Measurements from ENCODE around the gene STX4.
"Not testable (repeated sequence)": the region's sequence is repeated elsewhere in the genome, so short reads cannot be mapped to it uniquely, and the experiment has no call there.

STX4 gene

DNA sequence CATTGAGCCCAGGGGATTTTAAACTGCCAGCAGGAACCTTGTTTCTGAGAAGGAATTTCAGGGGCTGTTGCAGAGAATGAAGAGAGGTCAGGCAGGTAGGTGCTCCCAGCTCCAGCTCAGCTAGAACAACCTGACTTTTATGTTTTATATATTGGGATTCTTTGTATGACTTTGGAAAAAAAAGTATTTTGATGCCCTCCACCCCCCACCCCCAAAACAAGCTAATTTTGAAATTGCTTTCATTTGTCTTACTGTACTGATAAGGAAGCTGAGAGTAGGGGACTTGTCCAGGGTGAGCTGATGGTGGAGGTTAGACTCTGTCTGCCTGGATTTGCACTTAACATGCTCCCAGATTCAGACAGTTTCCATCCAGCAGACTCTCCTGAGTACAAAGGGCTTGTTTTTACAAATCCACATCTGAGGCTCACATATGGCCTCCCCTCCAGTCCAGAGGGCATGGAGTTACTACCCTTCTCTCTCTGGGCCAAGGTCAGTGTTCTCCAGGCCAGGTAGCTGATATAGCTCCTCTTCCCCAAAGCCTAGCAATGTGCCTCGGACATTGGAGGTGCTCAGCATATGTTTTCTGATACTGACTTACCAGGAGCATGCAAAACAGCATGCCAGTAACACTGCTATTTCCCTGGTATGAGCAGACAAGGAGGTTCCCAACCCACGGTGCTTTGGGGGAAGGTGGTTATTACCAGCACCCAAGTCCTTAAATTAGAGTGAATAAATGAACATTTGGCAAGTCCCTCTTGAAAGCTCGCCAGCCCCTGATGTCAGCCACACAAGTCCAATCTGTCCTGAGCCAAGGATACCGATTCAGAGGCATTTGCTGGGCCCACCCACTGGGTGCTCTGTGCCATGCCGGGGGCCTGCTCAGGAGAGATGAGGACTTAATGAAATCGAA is 34.3 kb upstream of the STX4 start:
- no peak for DNase-seq

DNA sequence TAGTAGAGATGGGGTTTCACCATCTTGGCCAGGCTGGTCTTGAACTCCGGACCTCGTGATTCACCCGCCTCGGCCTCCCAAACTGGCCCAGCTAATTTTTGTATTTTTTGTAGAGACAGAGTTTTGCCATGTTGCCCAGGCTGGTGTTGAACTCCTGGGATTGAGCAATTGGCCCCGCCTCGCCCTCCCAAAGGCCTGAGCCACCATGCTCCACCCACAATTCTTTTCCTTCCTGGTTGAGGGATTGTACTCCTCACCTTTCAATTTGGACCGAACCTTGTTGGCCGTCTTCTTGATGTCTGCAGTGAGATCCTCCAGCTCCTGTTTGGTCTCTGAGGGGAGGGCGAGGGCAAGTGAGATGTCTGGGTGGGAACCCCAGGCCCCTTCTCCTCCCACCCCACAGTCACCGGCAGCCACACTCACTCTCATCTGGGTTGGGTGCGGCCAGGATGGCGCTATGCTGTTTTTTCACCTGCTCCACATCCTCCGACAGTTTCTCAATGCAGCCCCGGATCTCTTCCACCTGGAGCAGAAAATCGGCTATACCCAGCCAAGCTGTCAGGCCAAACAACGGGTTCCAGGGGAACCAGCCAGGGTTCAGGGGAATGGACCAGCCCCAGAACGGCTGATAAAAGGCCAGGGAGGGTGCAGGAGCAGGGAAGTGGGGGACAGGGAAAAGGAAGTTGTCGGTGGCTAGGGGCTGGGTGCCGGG is 32.5 kb upstream of the STX4 start:
- no peak for DNase-seq

DNA sequence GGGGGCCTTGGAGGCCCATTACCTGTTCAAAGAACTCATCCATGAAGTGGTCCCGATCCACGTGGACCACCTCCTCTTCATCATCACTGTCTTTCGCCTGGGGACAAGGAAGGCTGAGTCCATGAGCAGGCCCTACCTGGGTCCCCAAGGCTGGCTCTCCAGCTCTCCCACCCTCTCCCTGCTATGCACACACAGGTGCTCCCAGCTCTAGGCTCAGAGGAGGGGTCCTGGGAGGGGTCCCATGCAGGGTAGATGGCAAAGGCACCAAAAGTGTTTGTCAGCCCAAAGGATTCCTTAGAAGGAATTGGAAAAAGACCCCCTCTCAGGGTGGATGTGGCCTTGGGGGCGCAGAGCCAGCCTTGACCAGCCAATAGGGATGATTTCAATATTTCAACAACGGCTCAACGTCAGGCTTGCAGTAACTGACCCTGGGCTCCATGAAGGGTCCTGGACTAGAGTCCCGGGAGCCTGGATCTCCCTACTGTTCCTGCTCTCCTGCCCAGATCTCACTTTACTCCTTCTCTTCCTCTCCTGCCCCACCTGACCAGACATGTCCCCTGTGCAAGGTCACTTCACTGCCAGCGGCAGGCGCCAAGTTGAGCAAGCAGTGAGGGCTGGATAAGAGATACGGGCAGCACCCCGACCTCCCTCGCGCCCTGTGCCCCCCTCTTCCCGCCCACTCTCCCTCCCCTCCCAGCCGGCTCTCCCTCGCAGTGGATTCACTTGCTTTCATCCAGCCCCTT is 31.7 kb upstream of the STX4 start:
- DNase-seq: no peak

DNA sequence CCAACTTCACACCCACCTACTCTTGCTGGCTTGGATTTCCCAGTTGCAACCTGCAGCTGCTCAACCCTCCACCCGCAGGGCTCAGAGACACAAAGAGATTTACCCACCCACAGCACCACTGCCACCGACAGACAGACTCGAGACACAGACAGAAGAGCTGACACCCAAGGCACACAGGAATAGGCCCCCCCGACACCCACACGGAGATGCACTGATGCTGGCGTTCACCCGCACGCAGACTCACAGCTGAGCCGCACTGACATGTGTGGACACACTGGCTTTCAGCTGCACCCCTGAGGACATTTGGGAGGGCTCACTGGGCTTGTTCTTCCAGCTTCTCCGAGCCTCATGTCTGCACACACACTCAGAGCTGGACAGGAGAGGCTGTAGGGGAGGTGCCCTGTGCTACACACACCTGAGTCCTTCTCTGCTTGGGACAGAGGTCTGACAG is 31.1 kb upstream of the STX4 start:
- DNase-seq: no peak

DNA sequence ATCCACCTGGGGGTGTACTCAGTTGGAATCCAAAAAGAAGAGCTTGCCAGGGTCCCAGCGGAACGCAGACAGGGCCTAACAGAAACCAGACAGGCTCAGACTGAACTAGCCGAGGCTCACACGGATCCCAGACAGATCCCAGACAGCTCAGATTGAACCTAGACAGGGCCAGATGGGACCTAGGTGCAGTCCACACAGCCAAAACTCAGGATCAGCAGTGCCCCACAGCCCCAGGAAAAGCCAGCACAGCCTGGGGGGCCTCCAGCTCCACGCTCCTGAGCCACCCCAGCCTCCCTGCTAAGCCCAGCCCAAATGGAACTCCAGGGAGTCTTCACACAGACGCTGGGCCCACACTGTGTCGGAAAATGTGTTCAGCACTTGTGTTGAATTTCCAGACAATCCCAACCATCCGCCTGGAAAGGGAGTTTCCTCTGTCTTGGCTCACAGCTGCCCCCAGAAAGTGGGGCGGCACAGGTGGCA is 30.5 kb upstream of the STX4 start:
- no peak for DNase-seq

DNA sequence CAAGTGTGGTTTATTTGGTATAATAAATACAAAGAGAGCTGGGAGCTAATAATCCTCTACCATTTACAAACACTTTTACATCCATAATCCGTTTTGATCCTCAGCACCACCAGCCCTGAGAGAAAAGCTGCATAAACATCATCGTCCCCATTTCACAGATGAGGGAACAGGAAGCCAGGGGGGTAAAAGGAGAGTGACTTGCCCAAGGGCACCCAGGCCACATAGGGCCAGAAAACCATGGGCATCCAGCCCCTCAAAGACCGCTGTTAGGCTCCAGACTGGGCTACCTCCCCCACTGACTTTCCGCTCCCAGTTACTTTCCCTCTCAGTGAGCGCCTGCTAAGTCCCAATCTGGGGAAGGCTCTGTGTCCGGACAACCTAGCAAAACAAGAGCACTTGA is 29.6 kb upstream of the STX4 start:
- DNase-seq: no peak

DNA sequence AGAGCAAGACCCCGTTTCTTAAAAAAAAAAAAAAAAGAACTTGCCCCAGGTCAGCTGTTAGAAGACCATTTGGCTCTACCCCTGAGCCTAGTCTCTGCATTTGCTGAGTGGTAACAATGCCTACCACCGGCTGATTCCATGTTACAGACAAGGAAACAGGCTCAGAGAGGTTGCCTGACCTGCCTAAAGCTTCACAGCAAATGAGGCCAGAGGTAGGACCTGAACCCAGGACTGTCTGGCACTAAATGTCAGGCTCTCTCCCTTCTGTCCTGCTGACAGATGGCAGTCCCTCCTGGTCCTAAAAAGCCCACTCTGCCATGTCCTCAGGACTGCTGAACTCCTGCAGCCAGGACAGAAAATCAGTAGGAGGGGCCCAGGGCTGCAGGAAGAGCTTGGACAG is 28.7 kb upstream of the STX4 start:
- no peak for DNase-seq

DNA sequence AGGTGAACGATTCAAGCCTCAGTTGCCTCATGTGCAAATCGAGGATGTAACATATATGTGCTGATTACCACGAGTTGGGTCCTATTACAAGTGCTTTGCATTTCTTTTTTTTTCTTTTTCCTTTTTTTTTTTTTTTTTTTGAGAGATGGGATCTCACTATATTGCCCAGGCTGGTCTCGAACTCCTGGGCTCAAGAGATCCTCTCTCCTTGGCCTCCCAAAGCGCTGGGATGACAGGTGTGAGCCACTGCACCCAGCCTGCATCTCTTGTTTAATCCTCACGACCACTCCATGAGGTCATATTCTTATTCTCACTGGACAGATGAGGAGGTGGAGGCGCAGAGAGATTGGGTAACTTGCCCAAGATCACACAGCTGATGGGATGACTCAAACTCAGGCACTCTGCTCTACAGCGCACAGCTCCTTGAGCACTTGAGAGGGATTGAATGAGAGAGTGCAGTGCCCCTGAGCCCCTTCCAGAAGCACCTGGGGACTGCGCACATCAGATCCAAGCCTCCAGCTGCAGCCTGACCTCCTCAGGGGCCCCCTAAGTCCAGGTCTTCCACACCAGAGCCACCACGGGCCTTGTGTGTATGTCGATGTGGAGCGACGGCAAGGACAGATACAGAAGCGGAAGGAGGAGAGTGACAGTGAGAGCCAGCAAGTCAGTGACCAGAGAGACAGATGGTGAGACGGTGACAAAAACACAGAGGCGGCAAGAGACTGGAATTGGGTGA is 27.8 kb upstream of the STX4 start:
- no peak for DNase-seq

DNA sequence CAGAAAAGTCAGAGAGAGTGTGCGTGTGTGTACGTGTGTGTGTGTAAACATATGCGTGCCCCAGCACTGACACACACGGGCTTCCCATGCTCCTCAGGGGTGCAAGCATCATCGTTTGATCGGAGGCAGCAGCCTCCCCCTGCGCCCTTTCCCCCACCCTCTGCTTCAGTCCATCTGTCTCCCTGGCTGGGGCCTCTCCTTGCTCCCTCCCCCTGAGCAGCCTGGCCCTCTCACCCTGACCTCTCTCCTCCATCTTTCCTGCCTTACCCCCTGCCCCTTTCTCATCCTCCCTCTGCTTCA is 27.3 kb upstream of the STX4 start:
- no peak for DNase-seq

DNA sequence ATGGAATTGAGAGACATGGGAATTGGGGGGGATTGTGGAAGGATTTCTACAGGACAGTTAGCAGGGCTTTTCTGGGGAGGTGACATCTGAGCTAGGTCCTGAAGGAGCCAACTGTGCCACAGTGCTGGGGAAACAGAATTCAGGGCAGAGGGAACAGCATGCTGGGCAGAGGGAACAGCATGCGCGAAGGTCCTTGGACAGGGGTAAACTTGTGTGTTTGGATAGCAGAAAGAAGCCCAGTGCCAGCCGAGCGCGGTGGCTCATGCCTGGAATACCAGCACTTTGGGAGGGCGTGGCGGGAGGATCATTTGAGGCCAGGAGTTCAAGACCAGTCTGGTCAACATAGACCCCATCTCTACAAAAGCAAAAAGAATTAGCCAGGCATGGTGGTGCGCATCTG is 26.8 kb upstream of the STX4 start:
- no peak for DNase-seq

DNA sequence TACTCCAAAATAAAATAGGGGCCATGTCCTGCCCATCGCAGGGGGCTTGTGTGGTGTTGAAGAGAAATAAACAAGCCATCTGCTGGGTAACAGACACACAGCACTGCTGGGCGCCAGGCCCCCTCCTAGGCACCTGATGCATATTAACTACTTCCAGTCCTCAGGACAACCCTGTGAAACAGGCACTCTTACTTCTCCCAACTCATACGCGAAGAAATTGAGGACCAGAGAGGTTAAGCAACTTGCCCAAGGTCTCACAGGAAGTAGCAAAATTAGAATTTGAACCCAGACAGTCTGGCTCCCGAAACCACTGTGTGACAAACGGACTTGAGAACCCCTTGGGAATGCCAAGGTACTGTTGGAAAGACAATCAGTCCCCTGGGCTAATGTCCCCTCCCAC is 25.7 kb upstream of the STX4 start:
- DNase-seq: no peak

DNA sequence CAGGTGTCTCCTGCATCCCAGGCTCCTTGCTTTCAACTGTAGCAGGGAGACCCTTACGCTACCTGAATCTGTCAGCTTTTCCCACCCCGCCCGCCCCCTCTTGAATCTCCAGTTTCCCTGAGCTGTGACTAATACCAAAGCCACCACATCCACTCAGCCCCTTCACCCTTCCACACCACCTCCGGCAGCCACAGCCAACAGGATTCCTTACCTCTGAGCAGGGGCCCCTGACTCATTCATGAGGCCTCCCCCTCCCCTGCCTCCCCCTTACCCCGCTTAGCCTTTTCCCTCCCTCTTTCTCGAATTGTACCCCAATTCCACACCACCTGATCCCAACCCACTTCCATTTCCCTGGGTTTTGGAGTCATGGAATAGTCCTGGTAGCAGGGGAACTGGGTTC is 25.2 kb upstream of the STX4 start:
- DNase-seq: peak; percentile 53

DNA sequence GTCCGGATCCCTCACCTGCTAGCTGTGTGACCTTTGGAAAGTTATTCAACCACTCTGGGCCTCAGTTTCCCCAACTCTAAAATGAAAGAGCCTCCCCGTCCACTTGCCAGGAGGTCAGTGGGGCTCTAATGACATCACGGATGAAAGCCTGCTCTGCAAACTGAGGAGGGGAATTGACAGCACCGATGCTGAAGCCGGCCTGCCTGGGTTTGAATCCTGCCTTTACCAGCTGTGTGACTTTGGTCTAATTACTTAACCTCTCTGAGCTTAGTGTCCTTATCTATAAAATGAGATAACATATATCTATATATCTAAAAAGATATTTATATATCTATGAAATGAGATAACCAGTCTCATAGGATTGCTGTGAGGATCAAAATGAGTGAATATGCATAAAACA is 24.8 kb upstream of the STX4 start:
- no peak for DNase-seq

DNA sequence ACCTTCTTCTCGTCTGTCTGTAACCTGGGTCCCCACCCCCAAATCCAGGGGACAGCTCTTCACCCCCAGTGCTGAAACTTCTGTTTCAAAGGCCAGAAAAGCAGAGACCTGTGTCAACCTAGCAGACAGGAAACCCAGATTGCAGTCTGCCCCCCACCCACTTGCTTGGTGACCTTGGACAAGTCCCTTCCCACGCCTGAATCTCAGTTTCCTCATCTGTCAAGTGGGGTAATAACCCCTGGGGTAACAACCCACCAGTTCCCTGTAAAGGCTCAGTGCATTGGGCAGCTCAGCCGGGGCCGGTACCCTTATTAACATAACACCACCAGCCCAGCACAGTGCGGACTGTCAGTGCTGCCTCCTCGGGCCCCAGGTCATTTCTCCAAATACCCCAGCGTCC is 24.2 kb upstream of the STX4 start:
- DNase-seq: no peak

DNA sequence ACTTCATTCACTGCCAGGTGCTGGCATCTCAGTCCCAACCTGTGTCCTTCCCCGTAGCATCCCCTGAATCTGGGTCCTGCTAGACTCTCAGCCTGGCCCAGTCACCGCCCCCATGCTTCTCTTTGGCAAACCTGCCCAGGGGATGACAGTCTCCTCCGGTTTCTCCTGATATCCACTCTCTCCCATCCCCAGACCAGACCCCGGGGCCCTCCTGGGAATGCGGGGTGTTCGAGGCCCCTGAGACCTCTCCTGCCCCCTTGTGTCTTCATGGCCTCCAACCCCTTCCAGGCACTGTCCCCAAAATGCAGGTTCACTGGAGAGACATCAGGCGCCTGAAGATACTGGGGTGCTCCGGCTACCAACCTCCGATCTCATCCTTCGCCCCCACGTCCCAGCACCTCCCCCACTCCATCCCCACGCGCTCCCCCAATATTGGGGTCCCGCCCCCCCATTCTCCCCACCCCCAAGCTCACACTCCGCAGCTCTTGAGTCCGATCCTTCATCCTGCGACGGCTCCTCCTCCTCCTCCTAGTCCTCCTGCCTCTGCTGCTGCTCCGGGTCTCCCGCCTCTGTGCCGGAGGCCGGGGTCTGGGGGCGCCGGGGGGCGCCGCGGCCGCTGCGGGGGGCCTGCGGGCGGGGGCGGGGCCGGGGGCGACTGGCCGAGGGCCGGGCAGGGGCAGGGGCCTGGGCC is 23.3 kb upstream of the STX4 start:
- DNase-seq: no peak

DNA sequence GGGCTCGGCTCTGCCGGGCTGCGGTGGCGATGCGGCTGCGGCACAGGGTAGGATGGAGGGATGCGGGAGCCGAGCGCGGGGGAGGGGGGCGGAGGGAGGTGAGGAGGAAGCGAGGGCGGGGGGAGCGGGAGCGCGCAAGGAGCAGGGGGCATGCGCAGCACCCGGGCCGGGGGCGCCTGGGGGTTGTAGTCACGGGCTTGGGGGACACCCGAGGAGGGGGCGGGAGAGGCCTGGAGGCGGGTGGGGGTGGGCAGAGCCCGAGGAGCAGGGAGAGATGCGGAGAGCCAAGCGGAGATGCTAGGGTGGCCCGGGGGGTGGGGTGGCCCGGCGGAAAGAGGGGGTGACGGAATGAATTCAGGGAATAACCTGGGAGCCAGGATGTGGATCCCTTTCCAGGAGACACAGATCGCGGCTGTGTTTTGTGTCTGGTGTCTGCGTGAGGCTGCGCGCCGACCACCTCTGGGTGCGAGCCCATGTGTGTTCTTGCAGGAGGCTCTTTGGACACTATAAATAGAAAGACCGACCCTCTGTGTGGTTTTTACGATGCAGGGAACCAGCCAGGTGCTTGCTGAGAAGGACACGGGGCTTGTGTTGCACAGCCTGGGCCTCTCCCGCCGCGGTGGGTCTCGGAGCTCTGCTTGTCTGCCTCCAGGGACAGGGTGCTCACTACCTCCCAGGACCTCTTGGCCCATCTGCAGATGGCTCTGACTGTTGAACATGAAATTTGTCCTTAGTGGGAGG is 22.6 kb upstream of the STX4 start, which contains the start of gene STX1B:
Gene STX1B, minus strand, starts transcription at position 54 of the 741 bp plus-strand sequence. CDS start 242 bp downstream, outside the sequence.
- no peak for DNase-seq

DNA sequence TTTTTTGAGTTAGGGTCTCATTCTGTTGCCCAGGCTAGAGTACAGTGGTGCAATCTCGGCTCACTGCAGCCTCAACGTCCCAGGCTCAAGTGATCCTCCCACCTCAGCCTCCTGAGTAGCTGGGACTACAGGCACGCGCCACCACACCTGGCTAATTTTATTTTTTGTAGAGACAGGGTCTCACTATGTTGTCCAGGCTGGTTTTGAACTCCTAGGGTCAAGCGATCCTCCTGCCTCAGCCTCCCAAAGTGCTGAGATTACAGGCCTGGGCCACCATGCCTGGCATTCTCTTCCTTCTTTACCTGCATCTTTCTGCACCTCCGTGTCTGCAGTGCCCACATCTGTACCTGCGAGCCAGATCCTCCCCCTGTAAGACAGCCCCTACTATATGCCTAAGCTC is 21.5 kb upstream of the STX4 start:
- not testable (repeated sequence) for DNase-seq

DNA sequence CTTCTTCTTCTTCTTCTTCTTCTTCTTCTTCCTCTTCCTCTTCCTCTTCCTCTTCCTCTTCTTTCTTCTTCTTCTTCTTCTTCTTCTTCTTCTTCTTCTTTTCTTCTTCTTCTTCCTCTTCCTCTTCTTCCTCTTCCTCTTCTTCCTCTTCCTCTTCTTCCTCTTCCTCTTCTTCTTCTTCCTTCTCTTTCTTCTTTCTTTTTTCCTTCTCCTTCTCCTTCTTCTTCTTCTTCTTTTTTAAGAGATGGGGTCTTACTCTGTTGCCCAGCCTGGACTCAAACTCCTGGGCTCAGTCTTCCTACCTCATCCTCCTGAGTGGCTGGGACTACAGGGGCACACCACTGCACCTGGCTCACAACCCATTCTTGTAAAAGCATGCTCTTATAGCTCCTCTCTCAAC is 20.1 kb upstream of the STX4 start:
- not testable (repeated sequence) for DNase-seq

DNA sequence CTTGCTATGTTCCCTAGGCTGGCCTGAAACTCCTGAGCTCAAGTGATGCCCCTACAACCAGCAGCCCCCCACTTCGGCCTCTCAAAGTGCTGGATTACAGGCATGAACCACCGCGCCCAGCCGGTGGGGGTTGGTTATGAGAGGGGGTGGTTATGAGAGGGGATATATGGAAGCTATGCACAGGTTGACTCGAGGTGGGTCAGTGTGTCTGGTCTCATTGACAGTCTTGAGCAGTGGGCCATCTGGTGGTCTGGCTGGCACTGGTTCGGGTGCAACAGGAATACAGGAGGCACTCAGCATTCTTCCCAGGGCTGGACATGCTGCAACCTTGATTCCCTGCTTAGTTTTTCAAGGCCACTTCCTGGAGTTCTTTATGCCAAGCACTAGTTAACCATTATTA is 17.3 kb upstream of the STX4 start:
- DNase-seq: no peak

DNA sequence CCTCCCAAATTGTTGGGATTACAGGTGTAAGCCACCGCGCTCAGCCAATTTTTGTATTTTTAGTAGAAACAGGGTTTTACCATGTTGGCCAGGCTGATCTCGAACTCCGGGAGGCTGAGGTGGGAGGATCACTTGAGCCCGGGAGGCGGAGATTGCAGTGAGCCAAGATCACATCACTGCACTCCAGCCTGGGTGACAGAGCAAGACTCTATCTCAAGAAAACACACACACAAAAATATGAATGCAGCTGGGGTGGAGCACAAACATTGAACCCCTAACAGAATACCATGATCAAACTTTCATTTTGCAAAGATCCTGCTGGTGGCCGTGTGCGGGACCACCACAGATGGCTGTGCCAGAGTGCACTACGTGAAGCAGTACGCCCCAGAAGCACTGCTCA is 15.6 kb upstream of the STX4 start:
- DNase-seq: not testable (repeated sequence)

DNA sequence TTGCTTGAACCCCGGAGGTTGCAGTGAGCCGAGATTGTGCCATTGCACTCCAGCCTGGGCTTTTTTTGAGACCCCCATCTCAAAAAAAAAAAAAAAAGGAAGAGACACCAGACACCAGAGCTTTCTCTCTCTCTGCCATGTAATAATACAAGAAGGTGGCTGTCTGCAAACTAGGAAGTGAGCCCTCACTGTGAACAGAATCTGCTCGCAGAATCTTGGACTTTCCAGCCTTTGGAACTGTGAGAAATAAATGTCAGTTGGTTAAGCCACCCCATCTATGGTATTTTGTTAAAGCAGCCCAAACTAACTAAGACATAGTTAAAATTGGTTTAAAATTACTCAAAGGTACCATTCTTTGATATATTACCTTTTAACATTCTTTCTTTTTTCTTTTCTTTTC is 12.8 kb upstream of the STX4 start:
- no peak for DNase-seq

Data from kidney glomerular epithelial cell (primary cell).